Loucy (cell line): ENCODE data around the gene TMEM87A.

Experiments
- H2AFZ ChIP-seq: fragments of 200-600 bp; sonication (generic); 2 replicates; pipeline ENCODE4 v1.6.0; 2016; ENCODE audit warnings: antibody characterized with exemption, mild to moderate bottlenecking, low read length, moderate library complexity
- H3F3A ChIP-seq: fragments of 200-600 bp; 2 replicates; pipeline ENCODE4 v1.6.0; 2016; ENCODE audit warnings: antibody characterized with exemption, low read depth, mild to moderate bottlenecking
- H3K27me3 ChIP-seq: fragments of 200-600 bp; sonication (generic); 2 replicates; pipeline ENCODE4 v1.6.1; 2014; ENCODE audit warnings: low read length, mild to moderate bottlenecking; ENCODE audit not compliant: insufficient read depth, poor library complexity, severe bottlenecking
- H3K36me3 ChIP-seq: fragments of 200-600 bp; sonication (generic); 2 replicates; pipeline ENCODE4 v1.6.1; 2016; ENCODE audit warnings: low read length; ENCODE audit not compliant: insufficient read depth
- H3K4me1 ChIP-seq: fragments of 200-600 bp; sonication (generic); 2 replicates; pipeline ENCODE4 v1.5.1; 2014; ENCODE audit warnings: low read length, mild to moderate bottlenecking; ENCODE audit not compliant: insufficient read depth, poor library complexity, severe bottlenecking
- H3K4me2 ChIP-seq: fragments of 200-600 bp; sonication (generic); 2 replicates; pipeline ENCODE4 v1.6.0; 2014; ENCODE audit warnings: antibody characterized with exemption, low read length, low read depth, mild to moderate bottlenecking; ENCODE audit not compliant: poor library complexity, severe bottlenecking
- H3K4me3 ChIP-seq: fragments of 200-600 bp; sonication (generic); 2 replicates; pipeline ENCODE4 v1.5.1; 2014; ENCODE audit warnings: low read length, mild to moderate bottlenecking, mixed read lengths; ENCODE audit not compliant: poor library complexity, severe bottlenecking
- H3K79me2 ChIP-seq: fragments of 200-600 bp; sonication (generic); 2 replicates; pipeline ENCODE4 v1.6.1; 2014; ENCODE audit warnings: low read length; ENCODE audit not compliant: insufficient read depth
- H3K9ac ChIP-seq: fragments of 200-600 bp; sonication (generic); 2 replicates; pipeline ENCODE4 v1.6.0; 2014; ENCODE audit warnings: mild to moderate bottlenecking, low read depth, low read length, moderate library complexity; ENCODE audit not compliant: poor library complexity, severe bottlenecking
- H3K9me2 ChIP-seq: fragments of 200-600 bp; sonication (generic); replicated peaks from 2 replicates; pipeline ENCODE4 v1.6.1; 2016; ENCODE audit warnings: low read depth, low read length, mixed read lengths
- H3K9me3 ChIP-seq: fragments of 200-600 bp; sonication (generic); 2 replicates; pipeline ENCODE4 v1.6.1; 2014; ENCODE audit warnings: mild to moderate bottlenecking, antibody characterized with exemption, low read length, low read depth; ENCODE audit not compliant: insufficient read depth
- H4K20me1 ChIP-seq: fragments of 200-600 bp; sonication (generic); 2 replicates; pipeline ENCODE4 v1.6.0; 2014; ENCODE audit warnings: antibody characterized with exemption, low read length, mild to moderate bottlenecking; ENCODE audit not compliant: insufficient read depth, poor library complexity, severe bottlenecking
- EZH2phosphoT487 ChIP-seq: fragments of 200-600 bp; IDR thresholded peaks from 2 replicates; pipeline ENCODE4 v1.6.1; 2018; ENCODE audit warnings: antibody characterized with exemption, mild to moderate bottlenecking, moderate library complexity, borderline replicate concordance
- TF ChIP-seq, protein P1 (sequence below): fragments of 200-600 bp; sonication (generic); conservative IDR thresholded peaks from 2 replicates; pipeline ENCODE4 v1.5.1; 2014; ENCODE audit warnings: mild to moderate bottlenecking, antibody characterized with exemption, low read length

TMEM87A gene

DNA sequence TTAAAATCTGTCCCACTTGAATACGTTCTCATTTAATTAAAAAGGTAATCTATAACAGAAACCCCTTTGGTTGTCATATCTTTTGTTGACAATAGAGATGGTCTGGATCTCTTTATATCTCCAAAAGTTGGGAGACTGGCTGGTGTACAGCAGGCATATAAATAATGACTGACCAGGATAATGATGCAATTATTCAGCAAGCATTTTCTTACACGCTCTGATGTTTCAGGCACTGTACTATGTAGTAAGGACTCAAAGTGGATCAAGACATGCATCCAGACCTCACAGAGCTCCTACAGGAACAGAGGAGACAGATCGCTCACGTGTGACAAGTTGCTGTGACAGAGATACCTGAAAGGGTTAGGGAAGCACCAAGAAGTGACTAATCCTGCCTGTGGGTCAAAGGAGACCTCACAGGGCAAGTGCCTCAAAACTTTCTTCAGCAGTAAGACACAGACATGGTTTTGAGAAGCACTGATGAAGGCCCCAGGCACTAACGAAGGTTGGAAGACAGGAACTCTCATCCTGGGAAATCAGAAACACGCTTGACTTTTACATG, 90.8 kb downstream of the TMEM87A start:
- H3K27me3 ChIP-seq, result no peaks in the 10 kb centered on the region
- no peaks in the 10 kb centered on the region for H3F3A ChIP-seq
- H3K36me3 ChIP-seq, result peaks cover 70% of the 10 kb centered on the region; the same call in 1 of the 2 replicates
- H3K9me3 ChIP-seq, result no peaks in the 10 kb centered on the region
- no peak overlapping the region for H3K9ac ChIP-seq
- TF ChIP-seq EZH2phosphoT487, result no peak
- TF ChIP-seq, protein P1, sequence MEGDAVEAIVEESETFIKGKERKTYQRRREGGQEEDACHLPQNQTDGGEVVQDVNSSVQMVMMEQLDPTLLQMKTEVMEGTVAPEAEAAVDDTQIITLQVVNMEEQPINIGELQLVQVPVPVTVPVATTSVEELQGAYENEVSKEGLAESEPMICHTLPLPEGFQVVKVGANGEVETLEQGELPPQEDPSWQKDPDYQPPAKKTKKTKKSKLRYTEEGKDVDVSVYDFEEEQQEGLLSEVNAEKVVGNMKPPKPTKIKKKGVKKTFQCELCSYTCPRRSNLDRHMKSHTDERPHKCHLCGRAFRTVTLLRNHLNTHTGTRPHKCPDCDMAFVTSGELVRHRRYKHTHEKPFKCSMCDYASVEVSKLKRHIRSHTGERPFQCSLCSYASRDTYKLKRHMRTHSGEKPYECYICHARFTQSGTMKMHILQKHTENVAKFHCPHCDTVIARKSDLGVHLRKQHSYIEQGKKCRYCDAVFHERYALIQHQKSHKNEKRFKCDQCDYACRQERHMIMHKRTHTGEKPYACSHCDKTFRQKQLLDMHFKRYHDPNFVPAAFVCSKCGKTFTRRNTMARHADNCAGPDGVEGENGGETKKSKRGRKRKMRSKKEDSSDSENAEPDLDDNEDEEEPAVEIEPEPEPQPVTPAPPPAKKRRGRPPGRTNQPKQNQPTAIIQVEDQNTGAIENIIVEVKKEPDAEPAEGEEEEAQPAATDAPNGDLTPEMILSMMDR, result no peak
- no peak overlapping the region for H2AFZ ChIP-seq
- H3K9me2 ChIP-seq, result no peaks in the 10 kb centered on the region
- H4K20me1 ChIP-seq, result no peaks in the 10 kb centered on the region
- no peak overlapping the region for H3K4me3 ChIP-seq
- H3K79me2 ChIP-seq, result no peaks in the 10 kb centered on the region
- no peak overlapping the region for H3K4me2 ChIP-seq
- no peaks in the 10 kb centered on the region for H3K4me1 ChIP-seq

DNA sequence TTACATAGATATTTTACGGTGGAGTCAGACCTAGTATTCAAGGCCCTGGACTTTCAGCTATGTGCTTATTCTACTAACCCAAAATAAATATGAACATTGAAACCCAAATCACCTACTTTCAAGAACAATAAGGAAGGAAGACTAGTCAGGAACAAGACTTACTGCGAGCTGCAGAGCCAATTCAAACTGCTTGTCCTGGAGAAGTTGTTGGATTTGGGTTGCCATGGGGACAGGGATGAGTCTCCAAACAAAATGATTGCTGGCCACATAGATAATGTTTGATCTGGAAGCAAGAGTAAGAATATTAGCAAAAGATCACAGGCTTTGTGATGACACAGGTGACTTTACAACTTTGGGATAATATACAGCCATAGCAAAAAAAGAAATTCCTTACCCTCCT, 95.2 kb downstream of the TMEM87A start:
- peaks cover 47% of the 10 kb centered on the region; the same call in 1 of the 2 replicates for H3K36me3 ChIP-seq
- no peak for TF ChIP-seq EZH2phosphoT487
- TF ChIP-seq, protein P1, result no peak

DNA sequence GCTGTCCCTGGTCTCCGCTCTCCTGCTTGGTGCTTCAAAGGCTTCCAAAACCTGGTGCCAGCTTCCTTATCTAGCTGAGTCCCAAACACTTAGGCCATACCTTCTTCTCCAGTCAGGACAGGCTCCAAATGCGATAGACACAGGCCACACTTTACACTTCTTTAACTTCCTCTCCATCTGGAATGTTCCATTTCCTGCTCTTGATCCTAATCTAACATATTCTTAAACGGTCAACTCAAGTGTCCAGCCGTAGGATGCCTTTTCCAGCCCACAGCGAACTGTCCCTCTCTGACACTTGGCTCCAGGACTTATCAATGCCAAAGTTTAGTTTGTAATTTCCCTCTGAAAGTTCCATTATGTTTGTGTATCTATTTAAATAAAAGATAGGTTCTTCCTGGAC, 97.6 kb downstream of the TMEM87A start:
- Histone ChIP-seq H3K4me3 (no peak overlapping the region), H2AFZ (no peak overlapping the region), H4K20me1 (no peaks in the 10 kb centered on the region), H3K4me1 (no peaks in the 10 kb centered on the region), H3K27me3 (no peaks in the 10 kb centered on the region), H3K36me3 (peaks cover 62% of the 10 kb centered on the region; the same call in 1 of the 2 replicates), H3K9me2 (no peaks in the 10 kb centered on the region), H3K4me2 (no peak overlapping the region), H3K79me2 (no peaks in the 10 kb centered on the region), H3F3A (no peaks in the 10 kb centered on the region), H3K9me3 (no peaks in the 10 kb centered on the region), H3K9ac (no peak overlapping the region)
- no peak for TF ChIP-seq EZH2phosphoT487
- TF ChIP-seq, protein P1, result no peak

More for the DNA sequence above, 95.2 kb downstream of the TMEM87A start:
- no peaks in the 10 kb centered on the region for H4K20me1 ChIP-seq
- no peak overlapping the region for H2AFZ ChIP-seq
- no peaks in the 10 kb centered on the region for H3K9me3 ChIP-seq
- H3K4me1 ChIP-seq, result no peaks in the 10 kb centered on the region
- no peaks in the 10 kb centered on the region for H3K27me3 ChIP-seq
- H3K4me3 ChIP-seq, result no peak overlapping the region
- no peaks in the 10 kb centered on the region for H3K9me2 ChIP-seq
- no peaks in the 10 kb centered on the region for H3K79me2 ChIP-seq
- H3K4me2 ChIP-seq, result no peak overlapping the region
- H3K9ac ChIP-seq, result no peak overlapping the region
- H3F3A ChIP-seq, result no peaks in the 10 kb centered on the region
